Activated naive CD8-positive, alpha-beta T cell (primary cell): ENCODE data around the gene ZNF609.
A peak's percentile ranks its signal among the peaks of the same experiment; 100 is the strongest.

ENCODE experiments used
- H3K27ac Mint-ChIP-seq: one replicate; pipeline ENCODE4 v1.8.0; 2021; ENCODE audit warnings: mixed read lengths
- H3K27me3 Mint-ChIP-seq: one replicate; pipeline ENCODE4 v1.8.0; 2021; ENCODE audit warnings: mixed read lengths
- H3K36me3 Mint-ChIP-seq: one replicate; pipeline ENCODE4 v1.8.0; 2021; ENCODE audit warnings: mixed read lengths
- H3K4me1 Mint-ChIP-seq: one replicate; pipeline ENCODE4 v1.8.0; 2021; ENCODE audit warnings: low read depth, mixed read lengths
- H3K4me3 Mint-ChIP-seq: one replicate; pipeline ENCODE4 v1.8.0; 2021; ENCODE audit warnings: mild to moderate bottlenecking, mixed read lengths
- H3K9me3 Mint-ChIP-seq: one replicate; pipeline ENCODE4 v1.8.0; 2021; ENCODE audit warnings: low read depth, mixed read lengths

ZNF609 gene

DNA sequence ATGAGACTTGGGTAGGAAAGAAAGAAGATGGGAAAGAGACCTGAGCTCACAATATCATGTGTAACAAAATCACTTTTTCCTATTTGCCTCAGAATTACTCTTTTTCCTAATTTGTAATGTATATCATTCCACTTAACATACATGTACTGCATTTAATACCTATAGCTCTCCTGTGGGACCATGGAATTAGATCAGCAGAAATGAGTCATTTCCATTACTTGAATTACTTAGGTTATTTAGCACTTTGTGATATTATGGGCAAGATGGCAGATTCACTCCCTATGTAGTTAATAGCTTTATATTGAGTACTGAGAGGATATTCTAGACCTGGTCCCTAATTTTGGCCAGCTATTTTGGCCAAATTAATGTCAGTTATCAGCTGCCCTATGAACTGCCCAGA, 70.5 kb downstream of the ZNF609 start:
- Mint-ChIP-seq H3K4me1 (peaks cover 76% of the 10 kb centered on the region), H3K27ac (peak overlapping the region; percentile 4), H3K9me3 (no peaks in the 10 kb centered on the region), H3K4me3 (no peak overlapping the region), H3K27me3 (no peaks in the 10 kb centered on the region), H3K36me3 (peaks cover 13% of the 10 kb centered on the region)

DNA sequence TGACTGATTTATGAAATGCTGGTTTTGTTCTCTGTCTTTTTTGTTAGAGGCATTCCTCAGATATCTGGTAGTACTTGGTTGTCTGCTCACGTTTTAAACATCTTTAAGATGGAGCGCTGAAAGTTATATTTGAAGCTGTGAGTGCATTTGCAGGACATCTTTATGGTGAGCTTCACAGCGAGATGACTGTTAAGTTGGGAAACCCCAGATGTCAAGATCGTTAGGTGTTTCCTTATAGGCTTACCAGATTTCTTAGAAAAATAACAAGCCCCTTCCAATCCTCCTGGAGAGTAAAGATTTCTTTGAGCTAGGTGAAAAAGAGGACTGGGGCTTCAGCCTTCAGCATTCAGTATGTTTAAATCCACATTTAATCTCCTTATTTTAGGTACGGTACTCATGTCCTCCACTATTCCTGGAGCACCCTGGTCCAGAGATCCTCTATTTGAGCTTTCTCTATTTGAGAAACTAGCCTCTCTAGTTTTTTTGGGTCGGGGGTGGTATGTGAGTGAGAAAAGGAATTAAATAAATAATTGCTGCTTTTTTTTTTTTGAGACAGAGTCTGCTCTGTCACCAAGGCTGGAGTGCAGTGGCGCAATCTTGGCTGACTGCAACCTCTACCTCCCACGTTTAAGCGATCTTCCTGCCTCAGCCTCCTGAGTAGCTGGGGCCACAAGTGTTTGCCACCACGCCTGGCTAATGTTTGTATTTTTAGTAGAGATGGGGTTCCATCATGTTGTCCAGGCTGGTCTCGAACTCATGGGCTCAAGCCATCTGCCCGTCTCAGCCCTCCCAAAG, 72.3 kb downstream of the ZNF609 start:
- H3K36me3 Mint-ChIP-seq: peaks cover 13% of the 10 kb centered on the region
- peak overlapping the region; percentile 39 for H3K4me3 Mint-ChIP-seq
- no peaks in the 10 kb centered on the region for H3K9me3 Mint-ChIP-seq
- peaks cover 69% of the 10 kb centered on the region for H3K4me1 Mint-ChIP-seq
- H3K27me3 Mint-ChIP-seq: no peaks in the 10 kb centered on the region
- H3K27ac Mint-ChIP-seq: peak overlapping the region; percentile 92

DNA sequence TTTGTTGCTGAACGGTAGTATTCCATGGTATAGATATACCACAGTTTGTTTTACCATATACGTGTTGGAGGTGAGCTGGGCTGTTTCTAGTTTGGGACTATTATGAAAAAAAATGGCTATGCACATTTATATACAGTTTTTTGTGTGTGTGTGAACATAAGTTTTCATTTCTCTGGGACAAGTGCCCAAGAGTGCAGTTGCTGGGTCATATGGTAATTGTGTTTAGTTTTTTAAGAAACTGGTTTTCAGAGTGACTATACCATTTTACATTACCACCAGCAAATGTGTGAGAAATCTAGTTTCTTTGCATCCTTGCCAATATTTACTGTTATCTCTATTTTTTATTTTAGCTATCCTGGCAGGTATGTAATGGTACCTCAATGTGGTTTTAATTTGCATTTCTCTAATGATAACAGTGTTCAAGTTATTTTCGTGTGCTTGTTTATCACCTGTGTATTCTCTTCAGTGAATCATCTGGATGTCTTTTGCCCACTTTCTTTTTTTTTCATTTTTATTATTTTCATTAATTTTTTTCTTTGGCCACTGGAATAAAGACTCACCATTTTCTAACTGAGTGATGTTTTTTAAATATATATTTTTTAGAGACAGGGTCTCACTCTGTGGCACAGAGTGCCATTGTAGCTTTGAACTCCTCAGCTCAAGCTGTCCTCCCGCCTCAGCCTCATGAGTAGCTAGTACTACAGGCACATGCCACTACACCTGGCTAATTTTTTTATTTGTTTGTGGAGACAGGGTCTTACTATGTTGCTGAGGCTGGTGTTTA, 75.3 kb downstream of the ZNF609 start:
- Mint-ChIP-seq H3K4me3 (peak overlapping the region; percentile 71), H3K9me3 (no peaks in the 10 kb centered on the region), H3K4me1 (peaks cover 57% of the 10 kb centered on the region), H3K27ac (peak overlapping the region; percentile 85), H3K27me3 (no peaks in the 10 kb centered on the region), H3K36me3 (peaks cover 5% of the 10 kb centered on the region)

DNA sequence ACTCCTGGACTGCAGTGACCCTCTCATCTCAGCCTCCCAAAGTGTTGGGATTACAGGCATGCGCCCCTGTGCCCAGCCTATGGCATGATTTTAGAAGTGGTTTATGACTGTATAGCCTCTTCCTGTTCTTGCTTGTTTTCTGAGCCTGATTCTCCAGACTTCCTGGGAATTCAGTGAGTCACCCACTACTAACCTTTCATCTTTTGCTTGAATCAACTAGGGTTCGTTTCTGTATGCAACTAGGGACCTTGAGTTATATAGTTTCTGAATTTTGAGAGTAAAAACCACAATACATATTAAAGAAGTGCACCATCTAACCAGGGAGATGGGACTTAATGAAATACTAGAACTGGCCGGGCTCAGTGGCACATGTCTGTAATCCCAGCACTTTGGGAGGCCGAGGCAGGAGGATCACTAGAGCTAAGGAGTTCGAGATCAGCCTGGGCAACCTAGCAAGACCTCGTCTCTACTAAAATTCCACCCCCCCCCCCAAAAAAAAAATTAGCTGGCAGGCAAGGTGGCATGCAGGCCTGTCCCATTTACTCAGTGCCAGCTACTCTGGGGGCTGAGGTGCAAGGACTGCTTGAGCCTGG, 76.0 kb downstream of the ZNF609 start:
- peak overlapping the region; percentile 71 for H3K4me3 Mint-ChIP-seq
- peaks cover 5% of the 10 kb centered on the region for H3K36me3 Mint-ChIP-seq
- H3K9me3 Mint-ChIP-seq: no peaks in the 10 kb centered on the region
- peaks cover 51% of the 10 kb centered on the region for H3K4me1 Mint-ChIP-seq
- H3K27ac Mint-ChIP-seq: peak overlapping the region; percentile 85
- H3K27me3 Mint-ChIP-seq: no peaks in the 10 kb centered on the region

DNA sequence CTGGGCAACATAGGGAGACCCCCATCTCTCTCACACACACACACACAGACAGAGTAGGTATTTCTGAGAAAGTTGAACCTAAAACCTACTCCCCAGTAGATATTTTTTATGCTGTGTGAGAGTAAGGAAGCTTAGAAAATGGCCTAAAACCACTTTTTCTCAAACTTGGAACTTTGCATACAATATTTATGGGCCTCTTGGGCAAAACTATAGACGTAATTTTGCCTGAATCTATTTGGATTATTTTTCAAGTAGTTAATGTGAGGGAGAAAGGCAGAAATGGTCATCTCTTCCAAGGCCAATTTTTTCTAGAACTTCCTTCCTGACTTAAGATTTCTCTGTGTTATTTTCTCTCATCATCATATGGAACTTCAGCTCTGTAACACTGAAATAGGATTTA, 81.7 kb downstream of the ZNF609 start:
- H3K4me1 Mint-ChIP-seq: peaks cover 39% of the 10 kb centered on the region
- H3K4me3 Mint-ChIP-seq: no peak overlapping the region
- no peaks in the 10 kb centered on the region for H3K27me3 Mint-ChIP-seq
- H3K9me3 Mint-ChIP-seq: no peaks in the 10 kb centered on the region
- peaks cover 9% of the 10 kb centered on the region for H3K36me3 Mint-ChIP-seq
- H3K27ac Mint-ChIP-seq: peak overlapping the region; percentile 89

DNA sequence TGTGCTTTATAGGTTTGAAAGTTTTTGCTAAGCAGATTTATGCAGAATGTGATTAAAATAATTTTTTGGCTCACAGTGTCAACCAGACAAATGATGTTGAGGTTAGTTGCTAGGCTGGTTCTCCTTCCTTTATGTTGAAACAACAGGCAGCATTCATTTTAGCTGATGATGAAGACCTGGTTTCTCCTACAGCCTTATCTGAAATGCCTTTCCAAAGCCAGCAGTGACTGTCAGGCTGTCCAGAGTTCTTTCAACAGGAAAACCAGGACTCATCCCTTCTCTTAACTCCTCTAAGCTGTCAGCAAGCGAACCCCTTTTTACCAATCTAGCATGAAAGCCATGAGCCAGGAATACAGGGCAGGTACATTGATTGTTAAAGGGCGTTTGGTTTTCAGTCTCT, 84.1 kb downstream of the ZNF609 start:
- H3K4me3 Mint-ChIP-seq: no peak overlapping the region
- peak overlapping the region; percentile 10 for H3K27ac Mint-ChIP-seq
- peaks cover 12% of the 10 kb centered on the region for H3K36me3 Mint-ChIP-seq
- H3K9me3 Mint-ChIP-seq: no peaks in the 10 kb centered on the region
- H3K27me3 Mint-ChIP-seq: no peaks in the 10 kb centered on the region
- H3K4me1 Mint-ChIP-seq: peaks cover 52% of the 10 kb centered on the region

DNA sequence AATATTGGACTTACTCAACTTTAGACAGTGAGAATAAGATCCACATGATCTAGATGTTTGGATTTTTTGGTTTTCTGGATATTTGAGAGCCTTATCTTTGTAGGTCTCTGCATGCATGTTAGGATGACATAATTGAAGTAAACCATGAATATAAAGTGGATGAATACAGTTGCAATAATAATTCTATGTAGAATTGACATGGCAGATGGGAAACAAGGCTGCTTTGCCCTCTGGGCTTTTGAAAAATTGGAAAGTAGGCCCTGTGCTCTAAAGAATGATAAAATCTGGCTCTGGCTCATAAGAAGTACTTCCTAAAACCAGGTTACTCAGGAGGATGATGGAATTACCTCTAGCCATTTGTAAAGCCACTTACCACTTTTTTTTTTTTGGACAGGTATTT, 86.9 kb downstream of the ZNF609 start:
- no peak overlapping the region for H3K4me3 Mint-ChIP-seq
- H3K27ac Mint-ChIP-seq: no peak overlapping the region
- H3K9me3 Mint-ChIP-seq: no peaks in the 10 kb centered on the region
- no peaks in the 10 kb centered on the region for H3K27me3 Mint-ChIP-seq
- H3K36me3 Mint-ChIP-seq: peaks cover 14% of the 10 kb centered on the region
- peaks cover 60% of the 10 kb centered on the region for H3K4me1 Mint-ChIP-seq

DNA sequence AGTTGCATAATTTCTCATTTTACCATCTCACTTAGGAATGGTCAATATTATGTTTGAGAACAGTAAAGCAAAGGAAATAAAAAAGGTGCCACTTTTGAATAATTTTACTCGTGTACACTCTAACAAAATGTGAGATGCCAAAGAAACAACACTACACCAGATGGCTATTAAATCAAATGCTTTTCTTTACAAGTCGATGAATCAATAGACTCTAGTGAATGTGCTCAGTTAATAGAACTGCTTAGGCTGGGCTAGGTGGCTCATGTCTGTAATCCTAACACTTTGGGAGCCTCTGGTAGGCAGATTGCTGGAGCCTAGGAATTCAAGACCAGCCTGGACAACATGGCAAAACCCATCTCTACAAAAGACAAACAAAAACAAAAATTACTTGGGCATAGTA, 87.9 kb downstream of the ZNF609 start:
- Mint-ChIP-seq H3K27ac (peak overlapping the region; percentile 46), H3K9me3 (no peaks in the 10 kb centered on the region), H3K4me1 (peaks cover 61% of the 10 kb centered on the region)

DNA sequence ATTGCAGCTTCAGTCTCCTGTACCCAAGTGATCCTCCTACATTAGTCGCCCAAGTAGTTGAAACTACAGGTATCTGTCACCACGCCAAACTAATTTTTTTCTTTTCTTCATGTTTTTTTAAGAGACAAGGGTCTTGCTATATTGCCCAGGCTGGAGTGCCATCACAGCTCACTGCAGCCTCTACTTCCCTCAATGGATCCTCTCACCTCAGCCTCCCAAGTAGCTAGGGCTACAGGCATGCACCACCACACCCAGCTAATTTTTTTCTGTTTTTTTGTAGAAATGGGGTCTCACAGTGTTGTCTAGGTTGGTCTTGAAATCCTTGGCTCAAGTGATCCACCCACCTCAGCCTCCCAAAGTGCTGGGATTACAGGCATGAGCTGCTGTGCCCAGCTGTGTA, 89.5 kb downstream of the ZNF609 start:
- Mint-ChIP-seq H3K9me3 (no peaks in the 10 kb centered on the region), H3K4me1 (peaks cover 51% of the 10 kb centered on the region), H3K27ac (no peak overlapping the region), H3K4me3 (no peak overlapping the region), H3K36me3 (peaks cover 11% of the 10 kb centered on the region), H3K27me3 (no peaks in the 10 kb centered on the region)

More for the DNA sequence above, 87.9 kb downstream of the ZNF609 start:
- H3K27me3 Mint-ChIP-seq: no peaks in the 10 kb centered on the region
- peaks cover 14% of the 10 kb centered on the region for H3K36me3 Mint-ChIP-seq
- no peak overlapping the region for H3K4me3 Mint-ChIP-seq

DNA sequence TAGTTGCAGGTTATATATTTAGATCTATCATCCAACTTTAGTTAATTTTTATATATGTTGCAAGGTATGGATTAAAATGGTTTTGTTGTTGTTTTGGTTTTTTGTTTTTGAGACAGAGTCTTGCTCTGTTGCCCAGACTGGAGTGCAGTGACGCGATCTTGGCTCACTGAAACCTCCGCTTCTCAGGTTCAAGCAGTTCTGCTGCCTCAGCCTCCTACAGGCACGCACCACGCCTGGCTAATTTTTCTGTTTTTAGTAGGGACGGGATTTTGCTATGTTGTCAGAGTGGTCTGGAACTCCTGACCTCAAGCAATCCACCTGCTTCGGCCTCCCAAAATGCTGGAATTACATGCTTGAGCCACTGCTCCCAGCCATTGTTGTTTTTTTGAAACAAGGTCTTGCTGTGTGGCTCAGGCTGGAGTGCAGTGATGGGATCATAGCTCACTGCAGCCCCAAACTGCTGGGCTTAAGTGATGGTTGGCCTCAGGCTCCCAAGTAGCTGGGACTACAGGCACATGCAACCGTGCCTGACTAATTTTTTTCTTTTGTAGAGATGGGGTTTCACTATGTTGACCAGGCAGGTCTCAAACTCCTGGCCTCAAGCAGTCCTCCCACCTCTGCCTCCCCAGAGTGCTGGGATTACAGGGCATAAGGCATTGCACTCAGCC, 92.0 kb downstream of the ZNF609 start:
- Mint-ChIP-seq H3K36me3 (peaks cover 4% of the 10 kb centered on the region), H3K27ac (peak overlapping the region; percentile 16), H3K4me1 (peaks cover 49% of the 10 kb centered on the region), H3K9me3 (no peaks in the 10 kb centered on the region), H3K4me3 (no peak overlapping the region), H3K27me3 (no peaks in the 10 kb centered on the region)

DNA sequence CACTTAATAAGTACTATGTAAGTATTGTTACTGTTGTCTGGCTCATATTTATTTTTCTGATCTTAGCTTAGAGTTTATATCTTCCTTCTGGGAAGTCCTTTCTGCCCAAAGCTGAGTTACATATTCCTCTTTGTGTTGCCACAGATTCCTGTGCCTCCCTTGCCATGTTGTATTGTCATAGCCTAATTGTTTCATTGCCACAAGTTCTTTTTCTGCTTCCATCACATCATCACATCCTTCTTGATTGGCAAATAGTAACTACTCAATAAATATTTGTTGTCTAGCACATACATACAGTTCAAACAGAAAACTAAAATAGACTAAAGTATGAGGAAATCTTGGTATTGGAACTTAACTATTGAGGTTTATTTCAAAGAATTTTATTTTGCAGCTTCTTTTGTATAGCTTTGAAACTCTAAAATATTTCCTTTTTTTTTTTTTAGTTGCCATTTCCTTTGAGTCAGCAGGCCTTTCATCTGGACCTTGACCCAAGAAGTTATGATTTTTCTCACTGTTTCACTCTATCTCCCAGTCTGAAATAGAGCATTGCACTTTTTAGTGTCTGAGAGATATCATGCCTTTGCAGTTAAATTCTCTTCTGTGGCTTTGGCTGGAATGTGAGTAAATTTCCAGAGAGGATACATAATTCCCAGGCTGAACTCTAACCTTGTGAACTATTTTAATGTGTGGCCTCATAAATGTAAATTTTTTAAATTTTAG, 98.2 kb downstream of the ZNF609 start:
- H3K4me3 Mint-ChIP-seq: no peak overlapping the region
- peaks cover 57% of the 10 kb centered on the region for H3K4me1 Mint-ChIP-seq
- no peaks in the 10 kb centered on the region for H3K9me3 Mint-ChIP-seq
- H3K36me3 Mint-ChIP-seq: peaks cover 3% of the 10 kb centered on the region
- peak overlapping the region; percentile 22 for H3K27ac Mint-ChIP-seq
- no peaks in the 10 kb centered on the region for H3K27me3 Mint-ChIP-seq

DNA sequence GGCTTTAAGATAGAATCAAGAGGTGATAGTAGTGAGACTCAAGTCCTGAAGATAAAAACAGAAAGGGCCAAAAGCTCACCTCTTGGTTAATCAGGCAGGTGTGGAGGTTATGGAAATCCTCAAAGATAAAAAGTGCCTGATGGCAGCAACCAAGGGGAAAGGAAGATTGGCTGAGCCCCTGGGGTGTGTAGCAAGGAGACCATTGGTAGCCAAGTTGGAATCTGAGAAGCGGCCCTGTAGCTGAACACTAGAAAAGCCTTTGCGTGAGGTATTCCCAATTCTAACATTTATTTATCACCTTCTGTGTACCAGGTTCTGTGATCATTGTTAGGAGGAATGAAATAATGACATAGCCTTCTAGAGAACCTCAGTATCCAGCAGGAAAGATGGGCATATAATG, 98.9 kb downstream of the ZNF609 start:
- Mint-ChIP-seq H3K9me3 (no peaks in the 10 kb centered on the region), H3K27me3 (no peaks in the 10 kb centered on the region), H3K4me3 (no peak overlapping the region), H3K27ac (peak overlapping the region; percentile 22), H3K36me3 (peaks cover 6% of the 10 kb centered on the region), H3K4me1 (peaks cover 57% of the 10 kb centered on the region)

DNA sequence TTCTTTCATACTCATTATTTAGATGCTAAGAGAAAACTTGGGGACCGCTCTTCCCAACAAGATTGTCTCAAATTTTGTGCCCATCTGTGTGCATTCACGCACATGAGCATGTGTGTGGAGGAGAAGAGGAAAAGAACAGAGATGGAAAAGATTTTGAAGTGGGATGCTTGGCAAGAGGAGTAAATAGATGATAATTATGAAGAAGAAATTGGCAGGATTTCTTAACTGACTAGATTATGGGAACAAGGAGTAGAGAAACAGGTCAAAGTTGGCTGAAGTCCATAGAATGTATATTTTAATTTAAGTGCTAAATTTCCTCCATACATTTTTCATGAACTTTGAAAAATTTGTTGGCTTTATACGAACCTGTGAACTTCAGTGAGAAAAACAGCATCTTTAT, 100.1 kb downstream of the ZNF609 start:
- Mint-ChIP-seq H3K27me3 (no peaks in the 10 kb centered on the region), H3K4me1 (peaks cover 63% of the 10 kb centered on the region), H3K36me3 (peaks cover 10% of the 10 kb centered on the region), H3K9me3 (no peaks in the 10 kb centered on the region), H3K27ac (peak overlapping the region; percentile 7), H3K4me3 (no peak overlapping the region)

DNA sequence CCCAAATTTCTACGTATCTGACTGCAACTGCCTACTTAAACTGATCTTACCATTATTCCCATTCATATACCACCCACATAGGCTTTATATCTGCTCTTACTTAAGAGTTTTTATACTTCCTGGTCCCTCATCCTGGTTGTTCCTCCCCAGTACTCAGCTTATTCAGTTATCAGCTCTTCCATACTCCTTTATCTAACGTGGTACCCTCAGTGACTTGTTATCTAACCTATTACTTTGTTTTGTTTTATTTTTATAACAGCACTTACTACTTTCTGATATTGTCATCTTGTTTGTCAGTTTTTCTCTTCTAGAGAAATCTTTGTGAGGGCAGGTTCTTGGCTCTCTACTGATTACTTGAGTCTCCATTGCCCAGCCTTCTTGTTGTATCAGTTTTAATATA, 100.6 kb downstream of the ZNF609 start:
- Mint-ChIP-seq H3K27me3 (no peaks in the 10 kb centered on the region), H3K9me3 (no peaks in the 10 kb centered on the region), H3K4me3 (no peak overlapping the region), H3K27ac (peak overlapping the region; percentile 6), H3K4me1 (peaks cover 64% of the 10 kb centered on the region), H3K36me3 (peaks cover 10% of the 10 kb centered on the region)
